Mesodermal cell (in vitro differentiated cells): ENCODE results near the gene UCN2.

Source experiments
- H3K27ac ChIP-seq: 2 replicates; pipeline ENCODE4 v1.7.0; 2013; ENCODE audit warnings: mild to moderate bottlenecking, low read depth, low read length, moderate library complexity; ENCODE audit not compliant: severe bottlenecking
- H3K36me3 ChIP-seq: 2 replicates; pipeline ENCODE4 v1.7.1; 2013; ENCODE audit warnings: mild to moderate bottlenecking, low read length, moderate library complexity; ENCODE audit not compliant: control insufficient read depth, insufficient read depth
- H3K4me1 ChIP-seq: one replicate; pipeline ENCODE4 v1.7.1; 2013; ENCODE audit warnings: mild to moderate bottlenecking, low read length; ENCODE audit not compliant: insufficient read depth, control insufficient read depth, poor library complexity, severe bottlenecking
- H3K4me3 ChIP-seq: 2 replicates; pipeline ENCODE4 v1.7.0; 2013; ENCODE audit warnings: low read length, control low read depth, mild to moderate bottlenecking; ENCODE audit not compliant: insufficient read depth, poor library complexity, severe bottlenecking; ENCODE audit errors: extremely low read depth
- H3K9me3 ChIP-seq: 2 replicates; pipeline ENCODE4 v1.7.1; 2013; ENCODE audit warnings: mild to moderate bottlenecking, low read length, moderate library complexity; ENCODE audit not compliant: control insufficient read depth
- WGBS, 2 experiments: methylation state at CpG; one replicate each; pipeline ENCODE4 v1.1.5; 2013; ENCODE audit warnings: missing lambda C conversion rate in 2 of 2; ENCODE audit not compliant: insufficient coverage in 2 of 2; 5-methylcytosine and 5-hydroxymethylcytosine counted together

UCN2 gene

GRCh38 chr3:48516571-48516970, 47.0 kb downstream of the UCN2 start:
- Histone ChIP-seq H3K4me1 (no peaks in the 10 kb centered on the region), H3K9me3 (no peaks in the 10 kb centered on the region), H3K36me3 (peaks cover 3% of the 10 kb centered on the region), H3K27ac (no peak overlapping the region), H3K4me3 (no peak overlapping the region)
- 85 to 91% methylated on average over 5 to 8 of the region's 8 CpGs for WGBS, 2 experiments

DNA sequence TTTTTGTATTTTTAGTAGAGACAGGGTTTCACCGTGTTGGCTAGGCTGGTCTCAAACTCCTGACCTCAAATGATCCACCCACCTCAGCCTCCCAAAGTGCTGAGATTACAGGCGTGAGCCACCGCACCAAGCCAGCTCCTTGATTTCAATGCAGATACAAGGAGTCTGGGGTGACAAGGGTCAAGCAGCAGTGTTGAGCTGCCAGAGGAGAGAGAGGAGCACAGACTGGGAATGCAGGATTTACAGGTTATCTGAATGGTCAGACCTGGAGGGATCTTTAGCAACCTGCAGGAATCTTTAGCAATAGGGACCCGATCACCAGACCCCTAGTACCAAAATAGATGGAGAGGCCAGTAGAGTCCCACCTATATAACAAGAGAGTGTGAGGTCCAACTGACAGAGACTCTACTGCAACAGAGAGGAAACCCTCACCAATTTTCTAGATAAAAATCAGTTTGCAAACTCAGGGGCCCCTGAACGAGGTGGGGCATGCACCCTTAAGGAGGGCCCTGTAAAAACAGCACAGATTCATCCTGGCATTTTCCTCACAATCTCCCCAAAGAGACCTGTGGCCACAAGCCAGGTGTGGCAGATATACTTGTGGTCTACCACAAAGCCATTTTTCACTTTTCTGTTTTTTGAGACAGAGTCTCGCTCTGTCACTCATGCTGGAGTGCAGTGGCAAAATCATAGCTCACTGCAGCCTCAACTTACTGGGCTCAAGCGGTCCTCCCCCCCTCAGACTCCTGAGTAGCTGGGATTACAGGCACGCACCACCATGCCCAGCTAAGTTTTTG, 49.0 kb downstream of the UCN2 start:
- Histone ChIP-seq H3K9me3 (no peaks in the 10 kb centered on the region), H3K36me3 (no peaks in the 10 kb centered on the region), H3K4me1 (no peaks in the 10 kb centered on the region), H3K27ac (no peak overlapping the region), H3K4me3 (no peak overlapping the region)
- WGBS, 2 experiments, result 92 to 95% methylated on average over 7 to 8 of the region's 8 CpGs
